GM12865 (cell line): ENCODE data around the gene TTC36.

Experiments
- DNase-seq: peaks from one replicate; pipeline ENCODE4 v3.0.0; 2010; ENCODE audit warnings: low read depth
- H3K4me3 ChIP-seq: 2 replicates; pipeline ENCODE4 v1.5.1; 2011; ENCODE audit warnings: mild to moderate bottlenecking, low read depth, low read length, control low read depth
- CTCF ChIP-seq: IDR thresholded peaks from 2 replicates; pipeline ENCODE4 v1.5.1; 2011; ENCODE audit warnings: low read length, control low read depth, low read depth, inconsistent platforms; ENCODE audit not compliant: insufficient read depth; ENCODE audit errors: missing control alignments

The TTC36 gene

DNA sequence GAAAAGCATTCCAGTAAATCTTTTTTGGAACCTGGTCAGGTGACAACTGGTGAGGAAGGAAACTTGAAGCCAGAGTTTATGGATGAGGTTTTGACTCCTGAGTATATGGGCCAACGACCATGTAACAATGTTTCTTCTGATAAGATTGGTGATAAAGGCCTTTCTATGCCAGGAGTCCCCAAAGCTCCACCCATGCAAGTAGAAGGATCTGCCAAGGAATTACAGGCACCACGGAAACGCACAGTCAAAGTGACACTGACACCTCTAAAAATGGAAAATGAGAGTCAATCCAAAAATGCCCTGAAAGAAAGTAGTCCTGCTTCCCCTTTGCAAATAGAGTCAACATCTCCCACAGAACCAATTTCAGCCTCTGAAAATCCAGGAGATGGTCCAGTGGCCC is 24.1 kb upstream of the TTC36 start:
- DNase-seq: no peak
- TF ChIP-seq CTCF: no peak
- no peak overlapping the region for H3K4me3 ChIP-seq

GRCh38 chr11:118511601-118512000 is 15.7 kb upstream of the TTC36 start:
- DNase-seq: no peak
- H3K4me3 ChIP-seq: no peak overlapping the region
- no peak for TF ChIP-seq CTCF

DNA sequence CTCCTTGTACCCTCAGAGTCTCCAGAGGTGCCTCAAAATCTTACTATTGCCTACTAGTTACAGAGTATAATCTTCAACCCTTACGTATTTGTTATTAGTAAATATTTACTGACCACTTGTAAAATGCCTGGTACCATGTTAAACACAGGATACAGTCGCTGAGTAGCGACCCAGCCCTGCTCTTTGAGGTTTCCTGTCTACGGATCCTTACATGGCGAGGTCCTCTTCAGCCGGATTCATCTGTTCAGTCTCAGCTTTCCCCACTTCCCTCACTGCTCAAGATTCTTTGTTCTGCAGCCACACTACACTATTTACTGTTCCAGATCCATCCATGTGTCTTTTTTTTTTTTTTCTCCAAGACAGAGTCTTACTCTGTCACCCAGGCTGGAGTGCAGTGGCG is 13.2 kb upstream of the TTC36 start:
- TF ChIP-seq CTCF: no peak
- no peak for DNase-seq
- no peak overlapping the region for H3K4me3 ChIP-seq

- DNase-seq: no peak
- TF ChIP-seq CTCF: no peak
- H3K4me3 ChIP-seq: no peak overlapping the region
These were observed 7.7 kb upstream of the TTC36 start for GRCh38 chr11:118519549-118519948.

DNA sequence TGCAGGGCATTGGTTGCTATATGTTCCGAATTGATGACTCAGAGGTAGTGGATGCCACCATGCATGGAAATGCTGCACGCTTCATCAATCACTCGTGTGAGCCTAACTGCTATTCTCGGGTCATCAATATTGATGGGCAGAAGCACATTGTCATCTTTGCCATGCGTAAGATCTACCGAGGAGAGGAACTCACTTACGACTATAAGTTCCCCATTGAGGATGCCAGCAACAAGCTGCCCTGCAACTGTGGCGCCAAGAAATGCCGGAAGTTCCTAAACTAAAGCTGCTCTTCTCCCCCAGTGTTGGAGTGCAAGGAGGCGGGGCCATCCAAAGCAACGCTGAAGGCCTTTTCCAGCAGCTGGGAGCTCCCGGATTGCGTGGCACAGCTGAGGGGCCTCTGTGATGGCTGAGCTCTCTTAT is 5.4 kb upstream of the TTC36 start:
- DNase-seq: peak; percentile 68
- H3K4me3 ChIP-seq: no peak overlapping the region
- TF ChIP-seq CTCF: no peak

GRCh38 chr11:118522571-118523072 is 4.7 kb upstream of the TTC36 start:
- DNase-seq: no peak
- no peak overlapping the region for H3K4me3 ChIP-seq
- no peak for TF ChIP-seq CTCF

GRCh38 chr11:118524356-118524755 is 2.9 kb upstream of the TTC36 start:
- no peak for TF ChIP-seq CTCF
- no peak overlapping the region for H3K4me3 ChIP-seq
- DNase-seq: no peak
